HCT116 (cell line): ENCODE measurements around the gene ZC3H12D. TPM values are rescaled to one million over a fixed set of nuclear protein-coding genes. Genes with fewer than 3 reads are reported as not detected.

Source experiments
- ATAC-seq: fragments of 200-7000 bp; cut with Tn5 transposase; 2 replicates; pipeline ENCODE4 v1.9.1; 2020; ENCODE audit warnings: mild to moderate bottlenecking, moderate library complexity
- BruUV-seq: library from RNA; stranded (reverse); fragments of 400-500 nt; replicated peaks from 2 replicates; lab custom pipeline; 2021; lab: Mats Ljungman, UMichigan
- CTCF ChIA-PET: fragments of 300-600 bp; sonication (Branson Sonifier 250); formaldehyde crosslinking; loops from one replicate; lab custom pipeline; 2021; ENCODE audit warnings: antibody characterized with exemption; lab: Charles Lee
- POLR2A ChIA-PET: fragments of 300-600, 350-600 bp; sonication (Branson Sonifier 250); formaldehyde crosslinking; loops from one replicate; lab custom pipeline; 2021; ENCODE audit warnings: antibody characterized with exemption; lab: Charles Lee
- RAD21 ChIA-PET, 2 experiments: fragments of 300-600 bp; sonication (Branson Sonifier 250); formaldehyde crosslinking; loops; one replicate each; lab custom pipeline; 2023; ENCODE audit warnings: low total read pairs in 2 of 2; ENCODE audit not compliant: uncharacterized antibody in 2 of 2, unreplicated experiment in 2 of 2, low non-redundant PET in 1 of 2; lab: Charles Lee
- DNase-seq: peaks from one replicate; pipeline ENCODE4 v3.0.0-alpha.2; 2010; ENCODE audit warnings: low read depth, low spot score
- H2AFZ ChIP-seq: fragments of 200-600 bp; shearing (Covaris generic), sonication (generic); 2 replicates; pipeline ENCODE4 v1.6.1; 2017; ENCODE audit warnings: low read depth, mixed run types, mixed read lengths, antibody characterized with exemption, low read length; ENCODE audit not compliant: poor library complexity, severe bottlenecking
- H3K27ac ChIP-seq: 2 replicates; pipeline ENCODE4 v1.5.1; 2012; ENCODE audit warnings: low read depth, low read length
- H3K27me3 ChIP-seq: fragments of 200-600 bp; sonication (generic); 2 replicates; pipeline ENCODE4 v1.6.1; 2016; ENCODE audit warnings: mixed run types, low read length, mixed read lengths; ENCODE audit not compliant: insufficient read depth
- H3K36me3 ChIP-seq, 2 experiments: fragments of 200-500 bp in 1 of 2; fragments of 200-600 bp in 1 of 2; sonication (Bioruptor generic) in 1 of 2; sonication (generic) in 1 of 2; 2 replicates each; pipeline versions ENCODE4 v1.5.1 to v1.6.1; 2014 to 2016; ENCODE audit warnings: low read length in 2 of 2, inconsistent platforms in 1 of 2, mixed read lengths in 1 of 2, mixed run types in 1 of 2; ENCODE audit not compliant: insufficient read depth in 2 of 2, control insufficient read depth in 1 of 2
- H3K4me1 ChIP-seq, 2 experiments: fragments of 200-600 bp in 1 of 2; sonication (generic) in 1 of 2; 2 replicates each; pipeline versions ENCODE4 v1.5.1 to v1.6.1; 2012 to 2017; ENCODE audit warnings: low read length in 2 of 2, inconsistent platforms in 1 of 2, mild to moderate bottlenecking in 1 of 2, mixed read lengths in 1 of 2, mixed run types in 1 of 2, moderate library complexity in 1 of 2; ENCODE audit not compliant: insufficient read depth in 2 of 2, control insufficient read depth in 1 of 2
- H3K4me2 ChIP-seq: fragments of 200-600 bp; sonication (generic); 2 replicates; pipeline ENCODE4 v1.6.1; 2017; ENCODE audit warnings: mixed run types, low read length, mixed read lengths
- H3K4me3 ChIP-seq, 2 experiments: fragments of 200-600 bp in 1 of 2; sonication (generic) in 1 of 2; replicated peaks in 1 of 2; 2 replicates each; pipeline ENCODE4 v1.5.1; 2011 to 2016; ENCODE audit warnings: low read length in 2 of 2, control low read depth in 1 of 2, low read depth in 1 of 2, mild to moderate bottlenecking in 1 of 2, mixed read lengths in 1 of 2, mixed run types in 1 of 2
- H3K79me2 ChIP-seq: fragments of 200-600 bp; sonication (generic); 2 replicates; pipeline ENCODE4 v1.6.1; 2017; ENCODE audit warnings: mild to moderate bottlenecking, mixed run types, low read length, moderate library complexity, mixed read lengths; ENCODE audit not compliant: insufficient read depth
- H3K9ac ChIP-seq: fragments of 200-600 bp; sonication (generic); 2 replicates; pipeline ENCODE4 v1.6.1; 2016; ENCODE audit warnings: low read length, mixed read lengths
- H3K9me2 ChIP-seq: fragments of 200-600 bp; sonication (generic), shearing (Covaris generic); 2 replicates; pipeline ENCODE4 v1.6.1; 2017; ENCODE audit warnings: mixed run types, mild to moderate bottlenecking, moderate library complexity; ENCODE audit not compliant: insufficient read depth
- H3K9me3 ChIP-seq, 2 experiments: fragments of 200-500 bp in 1 of 2; fragments of 200-600 bp in 1 of 2; sonication (Bioruptor generic) in 1 of 2; sonication (generic) in 1 of 2; 2 replicates each; pipeline ENCODE4 v1.6.1; 2014 to 2017; ENCODE audit warnings: low read length in 2 of 2, mixed read lengths in 2 of 2, inconsistent platforms in 1 of 2, low read depth in 1 of 2, mild to moderate bottlenecking in 1 of 2, mixed run types in 1 of 2, moderate library complexity in 1 of 2; ENCODE audit not compliant: control insufficient read depth in 1 of 2, insufficient read depth in 1 of 2
- H4K20me1 ChIP-seq: fragments of 200-600 bp; sonication (generic), shearing (Covaris generic); 2 replicates; pipeline ENCODE4 v1.6.1; 2017; ENCODE audit warnings: mixed run types, mild to moderate bottlenecking, moderate library complexity; ENCODE audit not compliant: insufficient read depth
- CEBPB ChIP-seq: IDR thresholded peaks from 2 replicates; pipeline ENCODE4 v1.6.1; 2012; ENCODE audit warnings: low read depth
- EGR1 ChIP-seq: IDR thresholded peaks from 2 replicates; pipeline ENCODE4 v1.6.1; 2012; ENCODE audit warnings: low read depth
- ELF1 ChIP-seq: IDR thresholded peaks from 2 replicates; pipeline ENCODE4 v1.6.1; 2012; ENCODE audit warnings: low read depth, borderline replicate concordance
- EZH2 ChIP-seq: fragments of 200-600 bp; sonication (generic); IDR thresholded peaks from 2 replicates; pipeline ENCODE4 v1.6.1; 2017; ENCODE audit warnings: antibody characterized with exemption, mixed run types
- EZH2phosphoT487 ChIP-seq: fragments of 200-600 bp; IDR thresholded peaks from 2 replicates; pipeline ENCODE4 v1.6.1; 2018; ENCODE audit warnings: antibody characterized with exemption, borderline replicate concordance
- FOSL1 ChIP-seq: IDR thresholded peaks from 2 replicates; pipeline ENCODE4 v1.6.1; 2012; ENCODE audit warnings: low read depth
- MAX ChIP-seq: IDR thresholded peaks from 2 replicates; pipeline ENCODE4 v1.6.1; 2012
- POLR2A ChIP-seq: IDR thresholded peaks from 2 replicates; pipeline ENCODE4 v1.7.0; 2011; ENCODE audit warnings: borderline replicate concordance; ENCODE audit not compliant: insufficient read depth, insufficient read length; ENCODE audit errors: extremely low read depth
- RAD21 ChIP-seq: IDR thresholded peaks from 2 replicates; pipeline ENCODE4 v1.6.1; 2012; ENCODE audit warnings: low read depth, mild to moderate bottlenecking
- SIN3A ChIP-seq: IDR thresholded peaks from 2 replicates; pipeline ENCODE4 v1.6.1; 2012; ENCODE audit warnings: low read depth
- SP1 ChIP-seq: IDR thresholded peaks from 2 replicates; pipeline ENCODE4 v1.6.1; 2012; ENCODE audit warnings: low read depth
- SRF ChIP-seq: IDR thresholded peaks from 2 replicates; pipeline ENCODE4 v1.6.1; 2012; ENCODE audit warnings: low read depth
- YY1 ChIP-seq: IDR thresholded peaks from 2 replicates; pipeline ENCODE4 v1.6.1; 2011; ENCODE audit warnings: low read length, low read depth, moderate library complexity, mild to moderate bottlenecking; ENCODE audit not compliant: insufficient replicate concordance; ENCODE audit errors: extremely low read depth
- ZFX ChIP-seq: fragments of 450-650 bp; IDR thresholded peaks from 2 replicates; pipeline ENCODE4 v1.6.1; 2017
- ZNF274 ChIP-seq: fragments of 200-500 bp; sonication (Bioruptor generic); IDR thresholded peaks from 2 replicates; pipeline ENCODE4 v1.6.1; 2014; ENCODE audit warnings: mild to moderate bottlenecking, low read depth, low read length, inconsistent platforms
- intact Hi-C: fragments of 100-400 bp; cut with micrococcal nuclease; formaldehyde crosslinking; loops from 2 replicates; pipeline ENCODE4 v1.10.0; 2022
- total RNA-seq: library from RNA; stranded (reverse); gene quantifications from one replicate; pipeline ENCODE4 v1.2.1, GENCODE V29; 2021; ENCODE audit not compliant: unreplicated experiment
- TF ChIP-seq, protein P1 (sequence below): IDR thresholded peaks from 2 replicates; pipeline ENCODE4 v1.6.1; 2011; ENCODE audit warnings: mild to moderate bottlenecking, low read length, moderate library complexity; ENCODE audit not compliant: insufficient replicate concordance; ENCODE audit errors: extremely low read depth
- TF ChIP-seq, protein P2 (sequence below): IDR thresholded peaks from 2 replicates; pipeline ENCODE4 v1.6.1; 2012
- TF ChIP-seq, protein P3 (sequence below): IDR thresholded peaks from 2 replicates; pipeline ENCODE4 v1.6.1; 2012; ENCODE audit warnings: low read depth

The ZC3H12D gene
- total RNA-seq, 1 experiment from 2014 or later = 0.30 TPM

GRCh38 chr6:149455031-149455732, 29.6 kb downstream of the ZC3H12D start:
- intact Hi-C loops = no loop called here
- CTCF ChIA-PET = no interaction called here

More at GRCh38 chr6:149455031-149455732, 29.6 kb downstream of the ZC3H12D start:
- Histone ChIP-seq H3K4me2 (no peak overlapping the region), H3K9me2 (no peaks in the 10 kb centered on the region), H3K4me3 (no peak overlapping the region), H2AFZ (no peak overlapping the region), H3K27ac (no peak overlapping the region), H3K79me2 (no peaks in the 10 kb centered on the region), H3K4me1 (peaks cover 8 to 10% of the 10 kb centered on the region in 2 experiments; a peak in 3 of 4 replicates), H3K27me3 (no peaks in the 10 kb centered on the region), H3K36me3 (no peaks in the 10 kb centered on the region), H4K20me1 (no peaks in the 10 kb centered on the region), H3K9ac (no peak overlapping the region), H3K9me3 (no peaks in the 10 kb centered on the region)
- ATAC-seq = no peak
- TF ChIP-seq, protein P1, sequence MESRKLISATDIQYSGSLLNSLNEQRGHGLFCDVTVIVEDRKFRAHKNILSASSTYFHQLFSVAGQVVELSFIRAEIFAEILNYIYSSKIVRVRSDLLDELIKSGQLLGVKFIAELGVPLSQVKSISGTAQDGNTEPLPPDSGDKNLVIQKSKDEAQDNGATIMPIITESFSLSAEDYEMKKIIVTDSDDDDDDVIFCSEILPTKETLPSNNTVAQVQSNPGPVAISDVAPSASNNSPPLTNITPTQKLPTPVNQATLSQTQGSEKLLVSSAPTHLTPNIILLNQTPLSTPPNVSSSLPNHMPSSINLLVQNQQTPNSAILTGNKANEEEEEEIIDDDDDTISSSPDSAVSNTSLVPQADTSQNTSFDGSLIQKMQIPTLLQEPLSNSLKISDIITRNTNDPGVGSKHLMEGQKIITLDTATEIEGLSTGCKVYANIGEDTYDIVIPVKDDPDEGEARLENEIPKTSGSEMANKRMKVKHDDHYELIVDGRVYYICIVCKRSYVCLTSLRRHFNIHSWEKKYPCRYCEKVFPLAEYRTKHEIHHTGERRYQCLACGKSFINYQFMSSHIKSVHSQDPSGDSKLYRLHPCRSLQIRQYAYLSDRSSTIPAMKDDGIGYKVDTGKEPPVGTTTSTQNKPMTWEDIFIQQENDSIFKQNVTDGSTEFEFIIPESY = no peak
- TF ChIP-seq MAX (no peak), RAD21 (no peak), YY1 (no peak), EZH2phosphoT487 (no peak), ELF1 (no peak), EGR1 (no peak), FOSL1 (no peak), ZFX (no peak), CEBPB (no peak), SRF (no peak), SIN3A (no peak), SP1 (no peak), ZNF274 (no peak), POLR2A (no peak), EZH2 (no peak)
- TF ChIP-seq, protein P2, sequence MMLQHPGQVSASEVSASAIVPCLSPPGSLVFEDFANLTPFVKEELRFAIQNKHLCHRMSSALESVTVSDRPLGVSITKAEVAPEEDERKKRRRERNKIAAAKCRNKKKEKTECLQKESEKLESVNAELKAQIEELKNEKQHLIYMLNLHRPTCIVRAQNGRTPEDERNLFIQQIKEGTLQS = no peak
- TF ChIP-seq, protein P3, sequence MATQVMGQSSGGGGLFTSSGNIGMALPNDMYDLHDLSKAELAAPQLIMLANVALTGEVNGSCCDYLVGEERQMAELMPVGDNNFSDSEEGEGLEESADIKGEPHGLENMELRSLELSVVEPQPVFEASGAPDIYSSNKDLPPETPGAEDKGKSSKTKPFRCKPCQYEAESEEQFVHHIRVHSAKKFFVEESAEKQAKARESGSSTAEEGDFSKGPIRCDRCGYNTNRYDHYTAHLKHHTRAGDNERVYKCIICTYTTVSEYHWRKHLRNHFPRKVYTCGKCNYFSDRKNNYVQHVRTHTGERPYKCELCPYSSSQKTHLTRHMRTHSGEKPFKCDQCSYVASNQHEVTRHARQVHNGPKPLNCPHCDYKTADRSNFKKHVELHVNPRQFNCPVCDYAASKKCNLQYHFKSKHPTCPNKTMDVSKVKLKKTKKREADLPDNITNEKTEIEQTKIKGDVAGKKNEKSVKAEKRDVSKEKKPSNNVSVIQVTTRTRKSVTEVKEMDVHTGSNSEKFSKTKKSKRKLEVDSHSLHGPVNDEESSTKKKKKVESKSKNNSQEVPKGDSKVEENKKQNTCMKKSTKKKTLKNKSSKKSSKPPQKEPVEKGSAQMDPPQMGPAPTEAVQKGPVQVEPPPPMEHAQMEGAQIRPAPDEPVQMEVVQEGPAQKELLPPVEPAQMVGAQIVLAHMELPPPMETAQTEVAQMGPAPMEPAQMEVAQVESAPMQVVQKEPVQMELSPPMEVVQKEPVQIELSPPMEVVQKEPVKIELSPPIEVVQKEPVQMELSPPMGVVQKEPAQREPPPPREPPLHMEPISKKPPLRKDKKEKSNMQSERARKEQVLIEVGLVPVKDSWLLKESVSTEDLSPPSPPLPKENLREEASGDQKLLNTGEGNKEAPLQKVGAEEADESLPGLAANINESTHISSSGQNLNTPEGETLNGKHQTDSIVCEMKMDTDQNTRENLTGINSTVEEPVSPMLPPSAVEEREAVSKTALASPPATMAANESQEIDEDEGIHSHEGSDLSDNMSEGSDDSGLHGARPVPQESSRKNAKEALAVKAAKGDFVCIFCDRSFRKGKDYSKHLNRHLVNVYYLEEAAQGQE = no peak
- DNase-seq = no peak
- ChIA-PET POLR2A (no interaction called here), RAD21 (no interaction called here)
- BruUV-seq = no TSS peak
